KMS-11 (cell line): Measurements from ENCODE around the gene CYBA.

Experiments
- H2AFZ ChIP-seq: fragments of 200-600 bp; sonication (generic); 2 replicates; pipeline ENCODE4 v1.6.1; 2016; ENCODE audit warnings: antibody characterized with exemption, mixed run types, low read depth
- H3K27ac ChIP-seq: fragments of 200-600 bp; sonication (generic); 2 replicates; pipeline ENCODE4 v1.6.1; 2016; ENCODE audit warnings: mild to moderate bottlenecking, mixed run types
- H3K27me3 ChIP-seq: fragments of 200-600 bp; sonication (generic); 2 replicates; pipeline ENCODE4 v1.6.1; 2017; ENCODE audit warnings: mild to moderate bottlenecking, low read depth, mixed run types, moderate library complexity; ENCODE audit not compliant: insufficient read depth
- H3K36me3 ChIP-seq: fragments of 200-600 bp; sonication (generic); 2 replicates; pipeline ENCODE4 v1.6.1; 2017; ENCODE audit warnings: mild to moderate bottlenecking, mixed run types; ENCODE audit not compliant: insufficient read depth
- H3K4me1 ChIP-seq: fragments of 200-600 bp; sonication (generic); 2 replicates; pipeline ENCODE4 v1.6.1; 2016; ENCODE audit warnings: mild to moderate bottlenecking, low read depth, mixed run types; ENCODE audit not compliant: poor library complexity, severe bottlenecking
- H3K4me2 ChIP-seq: fragments of 200-600 bp; sonication (generic); 2 replicates; pipeline ENCODE4 v1.7.0; 2016; ENCODE audit warnings: mild to moderate bottlenecking, mixed run types
- H3K4me3 ChIP-seq: fragments of 200-600 bp; sonication (generic); IDR thresholded peaks from 2 replicates; pipeline ENCODE4 v1.6.1; 2017; ENCODE audit warnings: low read depth, low read length, mixed read lengths; ENCODE audit not compliant: insufficient read depth
- H3K79me2 ChIP-seq: fragments of 200-600 bp; sonication (generic); 2 replicates; pipeline ENCODE4 v1.6.1; 2016; ENCODE audit warnings: low read depth, mixed run types; ENCODE audit not compliant: insufficient read depth
- H3K9ac ChIP-seq: fragments of 200-600 bp; sonication (generic); 2 replicates; pipeline ENCODE4 v1.6.1; 2016; ENCODE audit warnings: mild to moderate bottlenecking, mixed run types
- H4K20me1 ChIP-seq: fragments of 200-600 bp; sonication (generic); 2 replicates; pipeline ENCODE4 v1.6.1; 2016; ENCODE audit warnings: mild to moderate bottlenecking, mixed run types; ENCODE audit not compliant: insufficient read depth
- TF ChIP-seq, protein P1 (sequence below): fragments of 200-600 bp; sonication (generic); conservative IDR thresholded peaks from 2 replicates; pipeline ENCODE4 v1.6.1; 2017; ENCODE audit warnings: low read depth, mild to moderate bottlenecking, antibody characterized with exemption, low read length, moderate library complexity, mixed read lengths

The CYBA gene

DNA sequence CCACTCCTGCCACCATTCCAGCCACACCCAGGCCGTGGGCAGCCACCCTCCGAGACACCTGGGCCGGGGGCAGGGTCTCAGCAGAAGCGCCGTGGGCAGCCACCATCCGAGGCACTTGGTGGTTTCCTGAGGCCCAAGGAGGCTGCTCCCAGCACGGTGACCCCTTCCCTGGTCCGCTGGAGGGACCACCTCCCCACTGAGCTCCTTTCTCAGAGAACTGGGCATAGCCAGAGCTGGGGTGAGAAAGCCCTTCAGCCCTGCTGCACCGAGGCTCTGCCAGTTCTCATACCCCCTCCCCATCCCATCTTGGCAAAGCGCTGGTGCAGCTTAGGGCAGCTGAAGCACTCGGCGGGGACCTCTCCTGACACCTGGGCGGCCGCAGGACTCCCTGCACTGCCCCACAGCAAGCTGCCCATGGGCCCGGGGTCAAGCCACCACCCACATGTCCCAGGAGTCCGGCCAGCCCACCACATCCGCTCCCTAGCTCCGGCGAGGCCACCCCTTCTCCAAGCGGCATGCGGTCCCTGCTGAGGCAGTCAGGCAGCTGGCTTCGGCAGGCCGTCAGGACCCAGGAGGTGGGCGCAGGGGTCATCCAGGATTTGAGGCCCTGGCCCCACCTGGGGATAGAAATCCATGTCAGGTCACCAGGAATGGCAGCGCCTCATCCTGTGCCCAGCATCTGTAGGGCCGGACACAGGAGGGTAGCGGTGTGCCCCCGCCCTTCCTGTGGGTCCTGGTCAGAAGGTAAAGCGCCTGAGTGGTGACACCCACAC is 1.3 kb upstream of the CYBA start:
- Histone ChIP-seq H3K4me2 (peak overlapping the region; percentile 93), H3K4me1 (peaks cover 21% of the 10 kb centered on the region), H3K79me2 (peaks cover 11% of the 10 kb centered on the region), H3K27ac (peak overlapping the region; percentile 69), H3K9ac (peak overlapping the region; percentile 51), H4K20me1 (no peaks in the 10 kb centered on the region), H3K27me3 (no peaks in the 10 kb centered on the region), H3K4me3 (no peak overlapping the region), H2AFZ (no peak overlapping the region), H3K36me3 (no peaks in the 10 kb centered on the region)
- TF ChIP-seq, protein P1, sequence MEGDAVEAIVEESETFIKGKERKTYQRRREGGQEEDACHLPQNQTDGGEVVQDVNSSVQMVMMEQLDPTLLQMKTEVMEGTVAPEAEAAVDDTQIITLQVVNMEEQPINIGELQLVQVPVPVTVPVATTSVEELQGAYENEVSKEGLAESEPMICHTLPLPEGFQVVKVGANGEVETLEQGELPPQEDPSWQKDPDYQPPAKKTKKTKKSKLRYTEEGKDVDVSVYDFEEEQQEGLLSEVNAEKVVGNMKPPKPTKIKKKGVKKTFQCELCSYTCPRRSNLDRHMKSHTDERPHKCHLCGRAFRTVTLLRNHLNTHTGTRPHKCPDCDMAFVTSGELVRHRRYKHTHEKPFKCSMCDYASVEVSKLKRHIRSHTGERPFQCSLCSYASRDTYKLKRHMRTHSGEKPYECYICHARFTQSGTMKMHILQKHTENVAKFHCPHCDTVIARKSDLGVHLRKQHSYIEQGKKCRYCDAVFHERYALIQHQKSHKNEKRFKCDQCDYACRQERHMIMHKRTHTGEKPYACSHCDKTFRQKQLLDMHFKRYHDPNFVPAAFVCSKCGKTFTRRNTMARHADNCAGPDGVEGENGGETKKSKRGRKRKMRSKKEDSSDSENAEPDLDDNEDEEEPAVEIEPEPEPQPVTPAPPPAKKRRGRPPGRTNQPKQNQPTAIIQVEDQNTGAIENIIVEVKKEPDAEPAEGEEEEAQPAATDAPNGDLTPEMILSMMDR, result no peak

GRCh38 chr16:88651276-88651988 is 579 bp upstream of the CYBA start:
- peak overlapping the region; percentile 51 for H3K9ac ChIP-seq
- peak overlapping the region; percentile 93 for H3K4me2 ChIP-seq
- peak overlapping the region; percentile 69 for H3K27ac ChIP-seq
- H3K4me3 ChIP-seq, result no peak overlapping the region
- 0 out of 2 replicates have a peak overlapping the region, but pooled peaks have one; percentile 9 for H2AFZ ChIP-seq
- H4K20me1 ChIP-seq, result no peaks in the 10 kb centered on the region
- H3K36me3 ChIP-seq, result no peaks in the 10 kb centered on the region
- H3K79me2 ChIP-seq, result peaks cover 11% of the 10 kb centered on the region
- H3K4me1 ChIP-seq, result peaks cover 21% of the 10 kb centered on the region
- TF ChIP-seq, protein P1, result no peak
- no peaks in the 10 kb centered on the region for H3K27me3 ChIP-seq

GRCh38 chr16:88649924-88650748 is 717 bp downstream of the CYBA start:
- Histone ChIP-seq H4K20me1 (no peaks in the 10 kb centered on the region), H3K9ac (peak overlapping the region; percentile 76), H3K4me3 (no peak overlapping the region), H3K27ac (peak overlapping the region; percentile 69), H2AFZ (peak overlapping the region; percentile 28; the same call in 1 of the 2 replicates), H3K4me2 (peak overlapping the region; percentile 93), H3K4me1 (peaks cover 21% of the 10 kb centered on the region), H3K27me3 (no peaks in the 10 kb centered on the region), H3K36me3 (no peaks in the 10 kb centered on the region), H3K79me2 (peaks cover 11% of the 10 kb centered on the region)
- TF ChIP-seq, protein P1, result no peak

GRCh38 chr16:88649195-88649923 is 1.5 kb downstream of the CYBA start:
- peak overlapping the region; percentile 93 for H3K4me2 ChIP-seq
- H3K79me2 ChIP-seq, result peaks cover 11% of the 10 kb centered on the region
- H3K27me3 ChIP-seq, result no peaks in the 10 kb centered on the region
- H3K27ac ChIP-seq, result no peak overlapping the region
- TF ChIP-seq, protein P1, result no peak
- no peaks in the 10 kb centered on the region for H3K36me3 ChIP-seq
- peaks cover 21% of the 10 kb centered on the region for H3K4me1 ChIP-seq
- no peak overlapping the region for H3K4me3 ChIP-seq
- no peak overlapping the region for H2AFZ ChIP-seq
- H3K9ac ChIP-seq, result no peak overlapping the region
- H4K20me1 ChIP-seq, result no peaks in the 10 kb centered on the region
